IMR-90 (cell line): Measurements from ENCODE around the gene DYTN.

Experiments used
- CTCF ChIP-seq: conservative IDR thresholded peaks from 2 replicates; pipeline ENCODE4 v1.5.1; 2012; ENCODE audit warnings: mild to moderate bottlenecking, low read depth, low read length, improper control_type of control experiment
- MAZ ChIP-seq: IDR thresholded peaks from 2 replicates; pipeline ENCODE4 v1.6.1; 2012; ENCODE audit warnings: low read depth, mild to moderate bottlenecking, low read length, improper control_type of control experiment, moderate library complexity, borderline replicate concordance
- POLR2A ChIP-seq: IDR thresholded peaks from 2 replicates; pipeline ENCODE4 v1.6.1; 2012; ENCODE audit warnings: mild to moderate bottlenecking, low read depth, low read length
- USF2 ChIP-seq: fragments of 150-350 bp; IDR thresholded peaks from 2 replicates; pipeline ENCODE4 v1.6.1; 2017; ENCODE audit warnings: mild to moderate bottlenecking, antibody characterized with exemption, low read length, low read depth

- TF ChIP-seq MAZ (no peak), POLR2A (no peak), USF2 (no peak), CTCF (no peak)
These were observed 29.7 kb downstream of the DYTN start for GRCh38 chr2:206688453-206688852.
